ENCODE data around the gene CYSTM1.

CYSTM1 gene, protein sequence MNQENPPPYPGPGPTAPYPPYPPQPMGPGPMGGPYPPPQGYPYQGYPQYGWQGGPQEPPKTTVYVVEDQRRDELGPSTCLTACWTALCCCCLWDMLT

DNA sequence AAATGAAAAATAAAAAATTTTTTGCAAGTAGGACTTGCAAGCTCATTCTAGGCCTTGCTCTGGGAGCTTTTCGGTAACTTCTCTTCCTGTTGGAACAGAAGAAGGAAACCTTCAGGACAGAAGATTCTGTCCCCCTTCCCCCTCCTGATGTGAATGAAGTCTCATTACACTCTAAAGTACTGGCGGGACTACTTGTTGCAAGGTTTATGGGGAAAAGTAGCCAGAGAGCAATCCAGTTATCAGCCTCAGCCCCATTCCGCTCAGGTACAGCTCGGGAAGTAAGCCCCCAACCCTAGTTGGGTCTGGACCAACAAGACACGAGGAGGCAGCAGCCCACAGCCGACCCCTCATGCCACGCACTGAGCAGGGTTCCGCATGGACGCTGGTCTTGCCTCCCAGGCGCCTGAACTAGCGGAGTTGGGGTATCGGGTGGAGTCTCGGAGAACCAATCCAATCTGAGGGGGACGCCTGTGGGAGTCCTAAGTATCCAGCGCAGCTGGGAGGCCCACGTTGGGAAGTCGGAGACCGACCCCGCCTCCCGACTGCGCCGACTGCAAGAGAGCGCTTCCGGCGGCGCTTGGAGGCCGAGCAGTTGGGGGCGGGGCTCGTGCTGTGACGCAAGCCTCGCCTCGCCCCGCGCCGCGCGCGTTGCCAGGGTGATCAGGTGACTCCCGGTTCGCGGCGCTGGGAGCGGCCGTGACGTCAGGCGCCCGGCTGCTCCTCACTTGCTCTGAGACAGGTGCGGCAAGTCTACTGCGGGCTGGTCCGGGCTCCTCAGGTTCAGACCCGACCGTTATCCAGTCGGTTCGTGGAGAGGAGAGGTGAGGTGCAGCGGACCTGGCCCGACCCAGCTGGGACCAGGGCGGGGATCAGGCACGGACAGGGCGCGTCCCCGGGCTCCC lies at the start of gene CYSTM1:
TSS of gene CYSTM1 (plus strand) at position 724 of the 902 bp plus-strand sequence. CDS start 19,278 bp downstream, outside the sequence.
- DNase-seq: peak; percentile 98

DNA sequence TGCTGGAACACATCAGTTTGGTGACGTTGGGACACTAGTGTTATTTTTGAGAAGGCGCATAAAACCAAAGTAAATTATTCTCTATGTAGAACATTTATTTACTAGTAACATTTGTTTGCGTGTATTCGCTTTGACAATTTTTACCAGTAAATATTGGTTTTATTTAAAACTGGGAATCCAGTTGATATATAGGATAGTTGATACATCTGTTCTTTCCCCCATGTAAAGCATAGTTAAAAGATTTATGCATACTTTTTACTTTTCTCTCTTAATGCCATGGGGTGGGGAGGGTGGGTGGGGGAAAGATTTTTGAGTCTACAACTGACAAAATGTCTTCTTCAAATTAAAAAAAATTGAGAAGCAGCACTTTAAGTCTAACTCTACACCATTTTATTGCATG lies 49.4 kb upstream of the CYSTM1 start, which contains the start of gene IGIP:
TSS of gene IGIP (plus strand) at position 301 of the 400 bp plus-strand sequence. CDS start 2,540 bp downstream, outside the sequence.
- no peak for DNase-seq

DNA sequence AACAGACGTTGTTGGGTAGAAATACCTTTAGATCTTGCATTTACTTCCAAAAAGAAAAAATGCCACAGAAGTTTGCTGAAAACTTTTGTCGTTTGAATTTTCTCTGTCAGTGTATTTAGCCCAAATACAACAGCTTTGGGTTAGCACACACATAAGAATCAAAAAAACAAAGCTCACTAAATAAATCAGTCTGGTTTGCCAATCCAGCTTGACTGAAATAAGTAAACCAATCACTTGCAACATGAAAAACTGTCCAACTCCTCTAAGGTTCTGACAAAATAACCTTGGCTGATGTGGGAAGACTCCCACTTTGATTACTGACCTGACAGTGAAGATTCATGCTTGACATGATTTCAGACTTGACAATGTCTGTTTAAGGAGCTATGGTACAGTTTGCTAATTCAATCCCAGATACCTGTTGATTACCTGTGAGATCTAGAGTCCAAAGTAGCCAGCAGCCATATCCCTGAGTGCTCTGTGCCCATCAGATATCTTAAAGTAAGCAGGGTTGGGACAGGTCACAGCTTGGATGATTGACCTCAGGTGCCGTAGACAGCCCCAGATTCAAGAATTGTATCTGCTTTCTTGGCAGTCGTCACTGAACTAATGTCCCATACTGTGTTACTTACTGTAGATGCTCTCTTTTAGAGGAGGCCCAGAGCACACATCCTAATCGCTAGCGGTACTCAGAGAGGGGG lies 48.5 kb upstream of the CYSTM1 start:
- DNase-seq: no peak

DNA sequence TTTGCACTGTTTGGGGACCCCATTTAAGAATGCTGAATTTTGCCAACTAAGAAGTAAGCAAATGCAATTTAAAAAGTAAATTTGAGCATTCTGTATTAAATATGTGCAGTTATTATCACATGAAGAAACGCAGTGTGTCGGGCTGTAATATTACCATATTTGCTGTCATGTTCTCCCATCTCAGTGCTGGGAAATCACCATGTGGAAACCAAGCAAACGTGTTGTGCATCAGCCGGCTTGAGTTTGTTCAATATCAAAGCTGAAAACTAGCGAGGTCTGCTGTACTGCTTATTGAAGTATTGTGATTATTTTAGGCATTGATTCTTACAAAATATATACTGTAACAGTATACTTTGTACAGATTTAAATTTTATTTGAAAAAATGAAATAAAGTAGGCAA lies 46.6 kb upstream of the CYSTM1 start:
- DNase-seq: no peak

DNA sequence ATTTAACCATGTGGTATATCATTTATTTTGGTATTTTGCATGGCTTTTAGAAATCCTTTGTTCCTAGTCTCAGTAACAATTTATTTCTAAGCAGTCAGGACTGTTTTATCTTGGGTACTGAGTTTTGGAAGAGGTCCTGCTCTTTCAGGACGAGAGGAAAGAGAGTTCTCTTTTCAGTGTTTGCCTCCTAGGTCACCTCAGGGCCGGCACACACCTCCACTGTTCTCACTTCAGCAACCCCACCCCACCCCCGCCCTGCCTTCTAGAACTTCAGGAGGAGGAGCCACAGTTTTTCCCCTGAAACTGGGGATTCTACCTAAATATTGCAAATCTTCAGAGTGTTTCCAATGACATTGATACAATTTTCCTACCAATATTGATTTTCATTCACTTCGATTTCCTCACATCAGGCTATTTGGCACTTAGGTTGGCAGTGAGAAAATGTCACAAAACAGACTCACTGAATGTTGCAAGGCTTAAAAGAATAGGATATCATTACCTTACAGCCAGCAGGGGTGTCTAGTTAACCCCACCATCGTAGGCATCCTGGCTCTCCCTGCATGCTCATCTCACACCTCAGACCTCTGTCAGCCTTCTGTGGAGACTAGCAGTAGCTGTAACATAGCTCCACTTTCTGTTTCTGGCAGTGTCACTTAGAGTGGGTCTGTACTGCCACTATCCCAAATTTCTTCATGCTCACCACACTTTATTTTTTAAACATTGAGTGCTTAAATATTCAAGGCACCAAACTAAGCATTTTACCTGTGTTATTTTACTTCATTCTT lies 43.8 kb upstream of the CYSTM1 start:
- no peak for DNase-seq

DNA sequence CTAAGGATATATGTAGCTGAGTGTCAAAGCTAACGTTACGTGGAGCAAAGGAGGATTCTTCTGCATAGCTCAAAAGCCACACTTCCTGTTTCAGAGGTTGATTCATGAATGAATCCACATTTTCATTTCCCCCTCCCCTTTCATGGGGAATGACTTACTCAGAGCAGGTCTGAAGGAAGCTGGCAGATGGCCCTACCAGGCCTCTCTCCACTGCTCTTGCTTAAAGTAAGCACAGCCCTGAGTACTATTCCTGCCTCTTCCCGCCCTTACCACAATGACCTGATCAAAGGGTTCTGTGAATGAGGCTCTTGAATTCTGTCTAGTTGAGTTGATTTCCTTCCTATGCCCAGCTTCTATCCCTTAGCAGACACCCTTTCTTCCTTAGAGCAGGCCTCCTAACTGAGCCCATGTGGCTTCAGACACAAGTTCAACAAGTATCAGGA lies 43.0 kb upstream of the CYSTM1 start:
- DNase-seq: no peak

DNA sequence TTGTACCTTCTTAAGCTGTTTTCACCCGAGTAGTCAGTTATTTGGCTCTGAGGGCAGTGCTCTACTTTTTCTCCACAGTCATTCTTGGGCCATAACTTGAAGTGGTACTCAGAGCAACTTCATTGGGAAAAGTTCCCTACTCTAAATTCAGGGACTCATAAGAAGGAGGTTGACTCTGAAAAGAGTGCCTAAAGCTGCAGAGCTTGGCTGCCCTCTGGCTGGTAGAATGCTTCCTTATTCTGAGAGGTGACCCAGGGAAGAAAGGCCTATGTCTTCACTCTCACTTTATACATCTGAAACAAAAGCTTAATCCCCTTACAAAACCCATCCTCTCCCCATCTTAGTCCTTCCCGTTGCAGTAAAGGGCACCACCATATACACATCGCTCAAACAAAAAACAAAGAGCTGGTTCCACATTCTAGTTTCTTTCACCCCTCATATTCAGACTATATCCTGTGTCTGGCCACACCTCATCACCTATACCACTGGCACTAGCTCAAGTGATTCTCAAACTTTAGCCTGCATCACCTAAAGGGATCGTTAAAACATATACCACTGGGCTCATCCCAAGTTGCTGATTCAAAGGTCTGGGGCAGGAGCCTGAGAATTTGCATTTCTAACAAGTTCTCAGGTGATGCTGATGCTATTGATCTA lies 41.3 kb upstream of the CYSTM1 start:
- DNase-seq: no peak

DNA sequence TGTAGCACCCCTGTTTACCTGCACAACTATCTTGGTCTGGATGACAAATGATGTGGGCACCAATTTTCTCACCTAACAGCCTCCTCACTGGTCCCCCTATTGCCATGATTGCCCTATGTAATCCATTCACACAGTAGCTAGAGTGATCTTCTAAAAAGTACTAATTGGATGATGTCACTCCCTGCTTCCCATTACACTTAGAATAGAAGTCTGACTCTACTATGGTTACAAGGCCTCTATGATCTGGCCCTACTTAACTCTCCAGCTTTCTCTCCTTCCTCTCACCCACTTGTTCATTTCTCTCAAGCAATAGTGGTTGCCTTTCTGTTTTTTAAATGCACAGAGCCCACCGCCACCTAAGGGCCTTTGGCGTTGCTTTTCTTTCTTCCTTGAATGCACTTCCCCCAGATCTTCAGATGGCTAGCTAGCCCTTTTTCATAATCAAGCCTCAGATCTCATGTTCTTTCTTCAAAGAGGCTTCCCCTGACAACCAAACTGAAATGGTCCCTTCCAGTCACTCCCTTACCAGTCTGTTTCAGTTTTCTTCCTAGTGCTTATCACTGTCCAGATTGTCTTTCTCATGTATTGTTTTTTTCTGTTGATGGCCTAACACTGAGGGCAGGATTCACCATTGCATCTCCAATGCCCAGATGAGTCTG lies 40.6 kb upstream of the CYSTM1 start:
- DNase-seq: no peak

DNA sequence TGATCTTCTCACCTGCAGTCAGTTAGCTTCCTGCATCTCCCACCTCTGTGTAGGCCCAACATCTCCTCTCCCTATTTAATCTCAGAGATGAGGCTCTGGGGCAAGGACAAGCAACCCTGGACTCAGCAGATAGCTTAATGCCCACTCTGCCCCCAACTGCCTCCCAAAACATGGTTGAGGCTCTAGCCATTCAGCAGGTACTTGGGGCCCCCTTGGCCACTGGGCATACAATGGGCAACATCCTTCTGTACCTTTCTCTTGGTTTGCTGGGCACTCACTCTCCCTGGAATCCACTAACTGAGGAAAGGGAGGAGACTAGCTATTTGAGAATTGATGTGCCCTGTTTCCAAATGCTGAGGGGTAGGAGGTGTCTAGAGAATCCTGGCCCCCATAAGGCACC lies 39.9 kb upstream of the CYSTM1 start:
- no peak for DNase-seq

DNA sequence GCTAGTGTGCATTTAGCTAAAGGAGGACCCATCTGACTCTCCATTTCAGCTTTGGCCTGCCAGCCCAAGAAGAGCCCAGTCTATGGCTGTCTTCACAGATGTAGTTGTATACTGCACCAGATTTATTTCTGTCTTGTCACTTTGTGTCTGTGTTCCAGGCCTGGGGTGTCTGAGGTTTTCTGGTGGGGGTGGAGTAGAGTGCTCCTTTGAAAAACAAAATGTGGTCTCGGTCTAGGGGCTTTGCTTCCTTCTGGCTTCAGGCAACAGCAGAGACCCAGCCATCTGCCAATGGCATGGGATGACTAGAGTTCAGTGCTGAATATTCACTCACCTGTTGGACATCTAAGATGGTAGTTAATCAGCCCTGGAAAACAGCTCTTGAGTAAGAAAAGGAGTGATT lies 38.4 kb upstream of the CYSTM1 start:
- DNase-seq: no peak

DNA sequence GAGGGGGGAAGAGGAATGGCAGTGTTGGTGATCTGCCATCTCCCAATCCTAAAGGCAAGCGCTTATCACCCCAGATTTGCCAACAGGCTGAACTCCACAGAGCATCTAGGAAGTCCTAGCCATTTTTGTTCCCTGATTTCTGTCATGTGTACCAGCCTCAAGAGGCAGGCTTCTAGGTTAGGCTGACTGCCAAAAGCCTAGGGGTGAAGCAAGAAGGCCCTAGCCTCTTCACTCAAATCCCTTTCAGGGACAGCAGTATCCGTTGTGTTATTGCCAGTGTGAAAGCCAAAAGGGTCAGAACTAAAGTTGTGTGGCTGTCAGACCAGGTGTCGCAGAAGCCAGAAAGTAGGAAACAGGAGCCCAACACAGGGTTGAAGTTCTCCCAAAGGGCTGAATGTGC lies 34.6 kb upstream of the CYSTM1 start:
- no peak for DNase-seq

DNA sequence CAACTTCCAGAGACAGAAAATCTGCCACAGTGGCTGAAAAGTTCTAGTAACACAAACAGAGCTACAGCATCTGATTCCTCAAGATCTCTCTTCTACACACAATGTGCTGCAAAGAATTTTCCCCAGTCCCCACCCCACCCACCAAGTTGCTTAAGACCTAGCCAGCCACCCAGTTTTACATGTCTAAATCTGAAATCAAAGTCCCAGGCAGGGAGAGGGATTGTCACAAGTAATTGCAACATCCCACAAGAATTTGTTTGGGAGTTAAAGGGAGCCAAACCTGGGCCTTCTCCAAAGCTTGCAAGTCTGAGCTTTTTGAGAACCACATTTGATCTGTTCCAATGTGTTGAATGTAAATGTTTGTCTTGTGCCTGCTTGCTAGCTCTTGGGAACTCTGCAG lies 33.7 kb upstream of the CYSTM1 start:
- DNase-seq: no peak

DNA sequence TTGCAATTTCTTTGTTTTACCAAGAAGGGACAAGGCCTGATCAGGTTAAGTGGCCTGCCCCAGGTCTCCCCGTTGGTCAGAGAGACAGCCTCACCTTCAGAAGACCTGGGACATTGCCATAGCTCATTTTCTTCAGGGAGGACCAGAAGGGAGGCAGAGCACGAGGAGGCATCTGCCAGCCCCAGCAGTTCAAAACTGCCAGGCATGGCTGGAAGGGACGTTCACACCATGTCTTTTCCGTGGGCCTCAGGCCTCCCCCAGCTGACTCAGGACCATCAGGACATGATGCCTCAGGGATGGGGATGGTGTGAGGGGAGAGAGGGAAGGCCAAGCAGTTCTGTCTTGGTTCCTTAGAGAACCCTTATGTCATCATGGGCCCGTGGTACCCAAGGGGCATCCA lies 32.7 kb upstream of the CYSTM1 start:
- no peak for DNase-seq

DNA sequence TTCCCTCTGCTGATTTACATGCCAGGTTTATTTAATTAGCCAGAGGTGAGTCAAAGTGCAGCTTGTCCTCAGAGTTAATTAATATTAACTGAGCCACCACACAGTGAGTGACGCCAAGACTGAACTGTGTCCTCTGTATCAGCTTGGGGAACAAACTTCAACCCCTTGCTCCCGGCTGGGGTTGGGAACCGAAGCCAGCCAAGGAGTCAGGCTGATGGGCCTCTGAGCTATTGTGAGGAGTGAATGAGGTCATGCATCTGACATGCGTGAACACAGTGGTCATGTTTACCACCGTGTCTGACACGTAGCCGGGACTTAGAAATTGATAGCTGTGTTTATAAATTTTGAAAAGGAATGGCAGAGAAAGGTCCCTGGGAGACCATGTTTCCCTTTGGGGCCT lies 32.1 kb upstream of the CYSTM1 start:
- no peak for DNase-seq

DNA sequence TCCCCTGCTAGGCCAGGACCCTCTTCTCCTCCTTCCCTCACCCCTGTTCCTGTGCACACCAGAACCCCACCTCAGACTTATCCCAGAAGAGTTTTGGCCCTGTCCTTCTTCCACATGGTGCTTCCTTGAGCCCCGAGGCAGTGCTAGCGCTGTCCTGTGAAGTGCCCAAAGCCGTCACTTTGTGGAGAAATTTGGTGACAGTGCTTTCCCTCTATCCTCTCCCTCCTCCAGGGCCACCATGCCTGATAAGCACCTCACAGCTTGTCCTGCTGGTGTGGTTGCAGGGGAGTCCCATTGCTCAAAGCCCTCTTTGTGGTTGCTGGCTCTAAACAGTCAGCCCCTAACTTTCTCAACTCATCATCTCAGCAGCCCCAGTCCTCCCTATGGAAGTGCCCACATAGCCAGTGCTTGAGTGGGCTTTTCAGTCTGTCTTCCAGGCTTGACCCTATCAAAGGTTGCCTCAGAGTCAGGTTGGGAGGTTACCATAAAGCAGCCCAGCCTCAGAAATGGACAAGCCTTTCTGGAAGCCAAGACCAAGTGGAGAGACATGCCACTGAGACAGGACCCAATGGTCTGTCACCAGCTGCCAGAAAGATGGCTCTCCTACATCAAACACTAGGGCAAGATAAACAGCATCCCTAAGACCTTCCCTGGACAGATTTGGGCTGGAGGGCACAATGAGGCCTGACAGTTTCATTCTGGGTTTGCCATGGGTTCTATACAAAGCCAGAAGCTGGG lies 31.3 kb upstream of the CYSTM1 start:
- no peak for DNase-seq

DNA sequence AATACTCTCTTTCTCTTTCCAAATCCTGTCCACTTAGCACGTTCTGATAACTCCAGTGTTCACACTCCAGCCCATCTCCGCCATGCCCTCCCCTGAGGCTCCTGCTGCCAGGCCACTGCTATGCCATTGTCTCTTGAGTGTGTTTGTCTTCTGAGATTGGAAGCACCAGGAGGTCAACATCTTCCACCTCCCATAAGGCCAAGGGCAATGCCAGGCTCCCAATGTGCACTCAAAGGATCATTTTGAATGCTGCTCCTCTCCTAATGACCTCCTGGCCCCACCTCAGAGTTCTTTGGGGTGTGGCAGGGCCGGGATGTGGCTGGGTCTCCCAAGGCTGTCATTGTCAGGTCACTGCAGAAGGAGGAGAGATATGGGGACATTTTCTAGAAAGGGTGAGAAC lies 29.7 kb upstream of the CYSTM1 start:
- DNase-seq: peak; percentile 40

DNA sequence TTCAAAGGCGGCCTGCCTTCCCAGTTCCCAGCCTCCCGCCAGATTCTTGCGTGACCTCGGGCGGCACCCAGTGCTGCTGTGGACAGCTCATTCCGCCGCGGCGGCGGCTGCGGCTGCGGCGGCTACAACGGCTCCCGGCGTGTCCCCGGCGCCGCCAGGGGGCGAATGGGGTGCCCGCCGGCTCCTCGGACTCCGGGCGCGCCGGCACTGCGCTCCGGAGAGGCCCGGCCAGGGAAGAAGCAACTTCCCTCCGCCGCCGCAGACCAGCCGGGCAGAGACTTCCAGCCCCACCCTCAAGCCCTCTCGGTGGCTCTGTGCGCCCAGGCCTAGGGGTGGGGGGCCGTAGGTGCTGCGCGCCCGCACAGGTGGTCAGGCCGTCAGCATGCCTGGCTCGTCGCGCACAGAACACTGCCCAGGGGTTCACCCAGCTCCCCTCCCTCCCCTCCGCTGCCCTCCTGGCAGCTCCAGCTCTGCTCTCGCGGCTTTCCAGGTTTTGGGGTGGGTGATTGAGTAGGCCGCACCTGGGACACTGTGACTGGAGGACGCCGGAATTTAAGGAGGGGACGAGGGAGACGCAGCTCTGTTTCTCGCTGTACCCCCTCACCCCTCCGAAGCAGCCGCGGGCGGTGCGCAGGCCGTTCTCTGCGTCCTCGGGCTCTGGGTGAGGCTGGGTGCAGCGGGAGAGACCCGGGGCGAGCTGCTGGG lies 29.0 kb upstream of the CYSTM1 start:
- DNase-seq: peak; percentile 85

DNA sequence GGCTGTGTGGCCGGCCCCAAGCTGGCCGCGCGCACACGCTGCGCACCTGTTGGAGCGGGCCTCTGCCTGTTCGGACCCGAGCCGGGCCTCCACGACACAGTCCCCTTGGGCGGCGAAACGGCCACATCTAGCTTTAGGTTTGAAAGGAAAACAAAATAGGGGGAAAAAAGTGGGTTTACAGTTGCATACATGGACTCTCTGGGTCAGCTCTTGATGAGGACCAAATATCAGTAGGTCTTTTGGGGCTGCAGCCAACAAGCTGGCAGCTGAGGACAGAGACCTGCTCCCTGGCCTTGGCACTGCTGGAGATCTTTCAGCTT lies 28.5 kb upstream of the CYSTM1 start:
- DNase-seq: peak; percentile 31

DNA sequence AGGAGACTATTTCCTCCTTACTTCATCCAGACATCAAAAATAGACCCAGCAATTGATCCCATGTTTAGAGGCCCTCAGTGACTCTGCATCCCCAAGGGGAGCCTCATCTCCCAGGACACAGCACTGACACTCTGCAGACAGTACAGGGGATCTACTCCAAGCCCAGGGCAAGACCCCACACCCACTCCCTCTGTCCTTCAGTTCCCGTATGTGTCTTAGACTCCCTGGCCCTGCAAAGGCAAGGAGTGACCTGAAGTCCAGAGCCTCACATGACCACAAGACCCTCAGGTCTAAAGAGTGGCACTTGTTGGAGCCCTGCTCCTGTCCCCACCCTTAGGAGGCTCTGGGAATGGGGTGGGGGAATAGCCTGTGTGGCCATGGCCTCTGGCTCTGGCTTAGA lies 27.5 kb upstream of the CYSTM1 start:
- no peak for DNase-seq

DNA sequence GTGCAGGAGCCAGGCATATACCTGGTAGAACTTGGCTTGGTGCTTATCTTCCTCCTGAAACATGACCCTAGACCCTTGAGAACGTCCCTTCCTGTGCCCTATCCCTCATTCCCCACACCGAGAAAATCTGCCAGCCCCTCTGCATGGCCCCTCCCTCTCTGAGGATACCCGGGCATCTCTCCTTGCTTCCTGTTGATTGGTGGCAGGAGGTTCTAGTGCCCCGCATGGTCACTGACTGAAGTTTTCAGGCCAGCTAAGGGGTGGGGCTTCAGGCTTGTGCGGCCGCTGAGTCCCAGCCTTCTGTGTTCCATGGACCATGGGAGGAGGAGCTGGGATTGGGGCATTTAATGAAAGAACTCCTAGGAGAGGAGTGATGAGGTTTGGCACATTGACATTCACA lies 26.5 kb upstream of the CYSTM1 start:
- peak; percentile 46 for DNase-seq

DNA sequence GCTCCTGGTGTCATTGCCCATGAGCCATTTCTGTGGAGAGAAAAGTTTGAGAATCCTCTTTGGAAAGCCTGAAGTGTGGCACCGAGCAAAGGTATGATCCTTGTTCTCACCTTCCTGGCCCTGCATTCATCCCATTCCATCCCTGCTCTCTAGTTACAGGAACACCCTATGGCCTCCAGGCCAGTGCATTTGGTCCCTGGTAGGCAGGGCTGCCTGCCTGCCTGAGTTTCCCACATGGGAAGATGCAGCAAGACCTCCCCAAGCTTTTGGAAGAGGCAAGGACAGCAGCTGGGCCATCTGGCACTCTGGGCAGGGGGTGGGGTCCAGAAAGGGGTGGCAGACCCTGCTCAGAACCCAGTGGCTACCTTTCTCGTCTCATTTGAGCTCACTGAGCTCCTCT lies 24.8 kb upstream of the CYSTM1 start:
- no peak for DNase-seq

Data from eye (tissue), 1 donor.